Astrocyte (in vitro differentiated cells and primary cell): ENCODE results near the gene NUP210. TPM values are rescaled to one million over a fixed set of nuclear protein-coding genes. Genes with fewer than 3 reads are reported as not detected.

Experiments
- DNase-seq: peaks from one replicate; pipeline ENCODE4 v3.0.0-alpha.2; 2010; ENCODE audit warnings: low read depth
- FAIRE-seq: peaks from 2 replicates; lab custom pipeline; 2011; peaks lifted over from hg19 to GRCh38; lab: Jason Lieb, UNC
- H2AFZ ChIP-seq: 2 replicates; pipeline ENCODE4 v1.6.0; 2012; ENCODE audit warnings: low read depth, low read length, inconsistent platforms
- H3K27ac ChIP-seq: 2 replicates; pipeline ENCODE4 v1.5.1; 2011; ENCODE audit warnings: low read depth, low read length, inconsistent platforms
- H3K27me3 ChIP-seq: 2 replicates; pipeline ENCODE4 v1.6.0; 2011; ENCODE audit warnings: low read length, inconsistent platforms; ENCODE audit not compliant: insufficient read depth
- H3K36me3 ChIP-seq: 2 replicates; pipeline ENCODE4 v1.5.1; 2011; ENCODE audit warnings: low read length, inconsistent platforms; ENCODE audit not compliant: insufficient read depth
- H3K4me1 ChIP-seq: 2 replicates; pipeline ENCODE4 v1.5.1; 2011; ENCODE audit warnings: low read length, inconsistent platforms; ENCODE audit not compliant: insufficient read depth
- H3K4me2 ChIP-seq: 2 replicates; pipeline ENCODE4 v1.6.0; 2012; ENCODE audit warnings: low read length, inconsistent platforms
- H3K4me3 ChIP-seq: 2 replicates; pipeline ENCODE4 v1.5.1; 2011; ENCODE audit warnings: low read depth, mild to moderate bottlenecking, low read length, inconsistent platforms; ENCODE audit not compliant: insufficient read depth
- H3K79me2 ChIP-seq: 2 replicates; pipeline ENCODE4 v1.6.0; 2012; ENCODE audit warnings: mild to moderate bottlenecking, low read length, inconsistent platforms; ENCODE audit not compliant: insufficient read depth
- H3K9ac ChIP-seq: 2 replicates; pipeline ENCODE4 v1.6.0; 2012; ENCODE audit warnings: mild to moderate bottlenecking, low read length, inconsistent platforms
- H3K9me3 ChIP-seq: 2 replicates; pipeline ENCODE4 v1.5.1; 2012; ENCODE audit warnings: low read depth, mild to moderate bottlenecking, low read length, inconsistent platforms; ENCODE audit not compliant: insufficient read depth
- H4K20me1 ChIP-seq: 2 replicates; pipeline ENCODE4 v1.6.0; 2012; ENCODE audit warnings: low read length, inconsistent platforms; ENCODE audit not compliant: insufficient read depth
- H3K27ac Mint-ChIP-seq: one replicate; pipeline ENCODE4 v1.8.0; 2021; ENCODE audit warnings: mild to moderate bottlenecking, mixed read lengths; ENCODE audit not compliant: unreplicated experiment
- H3K27me3 Mint-ChIP-seq: one replicate; pipeline ENCODE4 v1.8.0; 2021; ENCODE audit warnings: low read depth, mixed read lengths; ENCODE audit not compliant: unreplicated experiment
- H3K36me3 Mint-ChIP-seq: one replicate; pipeline ENCODE4 v1.8.0; 2021; ENCODE audit warnings: low read depth, mixed read lengths; ENCODE audit not compliant: unreplicated experiment
- H3K4me1 Mint-ChIP-seq: one replicate; pipeline ENCODE4 v1.8.0; 2021; ENCODE audit warnings: low read depth, mixed read lengths; ENCODE audit not compliant: unreplicated experiment
- H3K4me3 Mint-ChIP-seq: one replicate; pipeline ENCODE4 v1.8.0; 2021; ENCODE audit warnings: mild to moderate bottlenecking, moderate library complexity, mixed read lengths; ENCODE audit not compliant: unreplicated experiment
- H3K9me3 Mint-ChIP-seq: one replicate; pipeline ENCODE4 v1.8.0; 2021; ENCODE audit warnings: mild to moderate bottlenecking, mixed read lengths; ENCODE audit not compliant: unreplicated experiment
- EZH2 ChIP-seq: IDR thresholded peaks from 2 replicates; pipeline ENCODE4 v1.6.1; 2012; ENCODE audit warnings: mild to moderate bottlenecking, low read length, inconsistent platforms; ENCODE audit not compliant: insufficient read depth
- total RNA-seq: library from RNA; stranded (reverse); gene quantifications from 2 replicates; pipeline ENCODE4 v1.2.1, GENCODE V29; 2021
- TF ChIP-seq, protein P1 (sequence below): IDR thresholded peaks from 2 replicates; pipeline ENCODE4 v1.5.1; 2011; ENCODE audit warnings: low read depth, mild to moderate bottlenecking, inconsistent platforms, low read length, moderate library complexity; ENCODE audit not compliant: insufficient read depth

Gene NUP210
- total RNA-seq, 1 donor from 2014 or later = 1.2 TPM

DNA sequence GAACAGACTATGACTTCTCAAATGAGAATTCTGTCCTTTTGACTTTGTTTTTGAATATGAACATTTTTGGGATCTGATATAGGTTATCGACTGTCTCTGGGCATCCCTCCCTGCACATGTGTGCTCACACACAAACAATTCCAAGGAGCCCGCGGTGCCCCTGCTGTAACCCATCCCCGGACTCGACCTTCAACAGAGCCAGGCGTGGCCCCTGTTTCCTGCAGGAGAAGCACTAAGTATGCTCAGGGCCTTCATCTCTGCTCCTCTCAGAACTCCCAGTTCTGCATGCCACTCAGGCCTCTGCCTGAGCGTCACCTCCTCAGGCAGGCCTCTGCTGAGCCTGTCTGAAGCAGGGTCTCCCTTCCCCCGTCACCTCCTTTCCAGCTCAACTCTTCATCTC lies 57.6 kb downstream of the NUP210 start:
- Histone ChIP-seq H3K79me2 (no peaks in the 10 kb centered on the region), H3K9me3 (no peaks in the 10 kb centered on the region), H2AFZ (no peak overlapping the region), H3K4me2 (no peak overlapping the region), H3K27me3 (no peaks in the 10 kb centered on the region), H3K9ac (no peak overlapping the region), H3K36me3 (no peaks in the 10 kb centered on the region), H3K4me1 (peaks cover 8% of the 10 kb centered on the region), H4K20me1 (no peaks in the 10 kb centered on the region), H3K27ac (no peak overlapping the region), H3K4me3 (no peak overlapping the region)
- TF ChIP-seq, protein P1, sequence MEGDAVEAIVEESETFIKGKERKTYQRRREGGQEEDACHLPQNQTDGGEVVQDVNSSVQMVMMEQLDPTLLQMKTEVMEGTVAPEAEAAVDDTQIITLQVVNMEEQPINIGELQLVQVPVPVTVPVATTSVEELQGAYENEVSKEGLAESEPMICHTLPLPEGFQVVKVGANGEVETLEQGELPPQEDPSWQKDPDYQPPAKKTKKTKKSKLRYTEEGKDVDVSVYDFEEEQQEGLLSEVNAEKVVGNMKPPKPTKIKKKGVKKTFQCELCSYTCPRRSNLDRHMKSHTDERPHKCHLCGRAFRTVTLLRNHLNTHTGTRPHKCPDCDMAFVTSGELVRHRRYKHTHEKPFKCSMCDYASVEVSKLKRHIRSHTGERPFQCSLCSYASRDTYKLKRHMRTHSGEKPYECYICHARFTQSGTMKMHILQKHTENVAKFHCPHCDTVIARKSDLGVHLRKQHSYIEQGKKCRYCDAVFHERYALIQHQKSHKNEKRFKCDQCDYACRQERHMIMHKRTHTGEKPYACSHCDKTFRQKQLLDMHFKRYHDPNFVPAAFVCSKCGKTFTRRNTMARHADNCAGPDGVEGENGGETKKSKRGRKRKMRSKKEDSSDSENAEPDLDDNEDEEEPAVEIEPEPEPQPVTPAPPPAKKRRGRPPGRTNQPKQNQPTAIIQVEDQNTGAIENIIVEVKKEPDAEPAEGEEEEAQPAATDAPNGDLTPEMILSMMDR = no peak
- TF ChIP-seq EZH2 = no peak
- Mint-ChIP-seq H3K27me3 (peaks cover 17% of the 10 kb centered on the region), H3K4me1 (peaks cover 16% of the 10 kb centered on the region), H3K4me3 (no peak overlapping the region), H3K36me3 (no peaks in the 10 kb centered on the region), H3K9me3 (peaks cover 2% of the 10 kb centered on the region), H3K27ac (no peak overlapping the region)
- no peak for DNase-seq
- no peak for FAIRE-seq

DNA sequence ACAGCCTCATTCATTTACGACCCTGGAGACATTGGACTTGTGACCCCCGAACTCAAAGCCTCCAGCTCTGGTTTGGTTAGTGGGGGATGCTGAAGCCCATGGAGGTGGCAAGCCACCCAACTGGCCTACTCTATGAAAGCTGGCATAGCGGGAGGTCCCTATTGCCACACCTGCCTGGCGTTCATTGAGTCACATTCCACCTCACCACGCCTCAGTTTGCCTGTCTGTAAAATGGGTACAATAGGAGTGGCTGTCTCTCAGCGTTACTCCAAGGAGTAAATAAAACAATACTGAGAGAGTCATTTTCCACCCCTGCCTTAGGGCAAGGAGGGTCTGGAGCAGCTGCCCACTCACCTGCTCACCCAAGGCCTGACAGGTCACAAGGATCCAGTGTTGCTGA lies 60.2 kb downstream of the NUP210 start:
- no peak overlapping the region for H3K4me2 ChIP-seq
- no peak overlapping the region for H2AFZ ChIP-seq
- H3K9ac ChIP-seq = no peak overlapping the region
- H4K20me1 ChIP-seq = no peaks in the 10 kb centered on the region
- no peak for TF ChIP-seq EZH2
- TF ChIP-seq, protein P1 = no peak
- H3K4me1 ChIP-seq = peaks cover 3% of the 10 kb centered on the region
- no peaks in the 10 kb centered on the region for H3K9me3 ChIP-seq
- no peak overlapping the region for H3K4me3 ChIP-seq
- peaks cover 10% of the 10 kb centered on the region for H3K4me1 Mint-ChIP-seq
- H3K79me2 ChIP-seq = no peaks in the 10 kb centered on the region
- H3K36me3 Mint-ChIP-seq = no peaks in the 10 kb centered on the region
- H3K27me3 ChIP-seq = peaks cover 2% of the 10 kb centered on the region
- no peak overlapping the region for H3K27ac Mint-ChIP-seq
- peaks cover 2% of the 10 kb centered on the region for H3K9me3 Mint-ChIP-seq
- H3K27ac ChIP-seq = no peak overlapping the region
- peaks cover 27% of the 10 kb centered on the region for H3K27me3 Mint-ChIP-seq
- no peak overlapping the region for H3K4me3 Mint-ChIP-seq
- no peak for DNase-seq
- FAIRE-seq = no peak
- no peaks in the 10 kb centered on the region for H3K36me3 ChIP-seq

- Histone ChIP-seq H3K27ac (no peak overlapping the region), H3K79me2 (no peaks in the 10 kb centered on the region), H3K27me3 (peaks cover 2% of the 10 kb centered on the region), H3K4me3 (no peak overlapping the region), H3K9me3 (no peaks in the 10 kb centered on the region), H4K20me1 (no peaks in the 10 kb centered on the region), H2AFZ (no peak overlapping the region), H3K9ac (no peak overlapping the region), H3K4me2 (no peak overlapping the region), H3K4me1 (no peaks in the 10 kb centered on the region), H3K36me3 (no peaks in the 10 kb centered on the region)
- Mint-ChIP-seq H3K27ac (no peak overlapping the region), H3K4me1 (peaks cover 11% of the 10 kb centered on the region), H3K36me3 (no peaks in the 10 kb centered on the region), H3K4me3 (no peak overlapping the region), H3K9me3 (peaks cover 2% of the 10 kb centered on the region), H3K27me3 (peaks cover 27% of the 10 kb centered on the region)
- TF ChIP-seq EZH2 = no peak
- TF ChIP-seq, protein P1 = no peak
- no peak for FAIRE-seq
- no peak for DNase-seq
These were observed 61.5 kb downstream of the NUP210 start for GRCh38 chr3:13358643-13359042.
